Esophagus squamous epithelium (tissue), 4 donors: ENCODE data around the gene MMP3.

Source experiments
- CTCF ChIP-seq, 6 experiments: fragments of 450-650 bp in 4 of 6; fragments of 200-600 bp in 2 of 6; sonication (generic) in 2 of 6; IDR thresholded peaks; one replicate each; pipeline ENCODE4 v1.5.1; 2016 to 2019; ENCODE audit warnings: antibody characterized with exemption in 6 of 6, mild to moderate bottlenecking in 4 of 6, moderate library complexity in 4 of 6
- POLR2A ChIP-seq, 4 donors: fragments of 450-650 bp; IDR thresholded peaks; one replicate each; pipeline ENCODE4 v1.6.1; 2017; ENCODE audit warnings: antibody characterized with exemption in 4 of 4, mild to moderate bottlenecking in 4 of 4, moderate library complexity in 3 of 4

DNA sequence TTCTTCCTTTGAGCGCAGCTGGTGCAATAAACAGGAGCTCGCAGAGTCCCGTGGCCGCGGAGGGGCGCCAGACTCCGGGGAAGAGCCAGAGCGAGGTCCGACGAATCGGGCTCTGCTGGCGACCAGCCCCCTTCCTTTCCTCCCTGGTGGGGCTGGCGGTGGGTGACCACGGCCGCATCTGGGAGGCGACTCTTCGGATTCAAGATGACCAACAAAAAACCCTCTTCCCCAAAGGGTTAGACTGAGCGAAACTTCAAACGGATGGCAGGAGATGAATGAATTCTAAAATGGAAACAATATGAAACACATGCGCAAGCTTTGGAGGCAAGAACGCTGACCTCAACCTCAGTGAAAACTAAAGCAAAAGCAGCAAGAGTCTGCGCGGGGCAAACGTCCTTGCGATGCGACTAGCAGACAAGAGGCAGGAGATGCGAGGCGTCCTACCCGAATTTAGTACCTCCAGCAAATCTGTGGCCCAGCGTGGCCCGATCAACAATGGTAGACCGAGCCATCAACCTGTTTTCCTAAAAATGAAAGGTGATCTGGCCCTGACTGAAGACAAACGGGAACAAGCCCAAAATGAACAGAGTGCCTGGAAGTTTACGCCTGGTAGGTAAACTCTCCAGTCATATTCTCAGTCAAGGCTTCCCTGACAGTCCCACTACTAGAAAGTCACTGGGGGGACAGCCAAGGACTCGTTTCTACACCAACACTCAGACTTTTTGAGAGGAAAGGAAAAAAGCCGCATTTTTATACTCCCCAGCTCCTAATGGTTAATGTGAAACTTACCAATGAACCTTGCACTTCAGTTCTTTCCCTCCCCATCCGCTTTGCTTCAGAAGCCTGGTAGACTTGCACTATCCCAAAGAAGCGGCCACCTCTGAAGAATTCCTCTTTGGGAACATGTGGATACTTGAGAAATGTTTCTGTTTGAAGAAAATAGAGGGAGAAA is 11.6 kb downstream of the MMP3 start:
- TF ChIP-seq POLR2A (IDR thresholded peaks at IDR 0.05) (no peak), CTCF (IDR thresholded peaks at IDR 0.05) (peak in 2 of 6 experiments; percentile 4 to 9)
